ENCODE results near the gene EXOC3.
"Not testable (repeated sequence)": the region's sequence is repeated elsewhere in the genome, so short reads cannot be mapped to it uniquely, and the experiment has no call there.

EXOC3 gene

GRCh38 chr5:407801-408268, 35.1 kb upstream of the EXOC3 start:
- DNase-seq = no peak

DNA sequence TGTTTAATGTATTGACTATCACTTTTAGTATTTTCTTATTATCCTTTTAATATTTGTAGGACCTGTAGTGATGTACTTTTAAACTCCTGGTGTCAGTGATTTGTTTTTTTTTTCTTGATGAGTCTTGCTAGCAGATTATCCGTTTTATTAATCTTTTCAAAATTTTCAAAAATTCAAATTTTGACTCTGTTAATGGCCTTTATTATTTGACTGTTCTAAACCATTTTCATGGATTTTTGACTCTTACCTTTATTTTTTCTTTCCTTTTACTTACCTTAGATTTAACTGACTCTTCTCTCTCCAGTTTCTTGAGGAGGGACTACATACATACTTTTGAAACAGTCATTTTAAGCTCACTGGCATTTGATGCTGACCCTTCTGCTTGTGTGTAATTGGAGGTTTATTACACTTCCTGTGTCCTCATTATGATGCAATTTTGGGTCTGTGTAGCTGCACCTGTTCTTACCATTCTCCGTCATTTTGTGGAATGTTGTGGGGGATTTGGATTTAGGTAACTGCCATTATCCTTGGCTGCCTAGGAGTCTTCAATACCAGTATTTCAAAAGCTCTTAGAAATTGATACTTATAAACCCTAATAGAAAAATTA, 32.0 kb upstream of the EXOC3 start:
- no peak for DNase-seq

DNA sequence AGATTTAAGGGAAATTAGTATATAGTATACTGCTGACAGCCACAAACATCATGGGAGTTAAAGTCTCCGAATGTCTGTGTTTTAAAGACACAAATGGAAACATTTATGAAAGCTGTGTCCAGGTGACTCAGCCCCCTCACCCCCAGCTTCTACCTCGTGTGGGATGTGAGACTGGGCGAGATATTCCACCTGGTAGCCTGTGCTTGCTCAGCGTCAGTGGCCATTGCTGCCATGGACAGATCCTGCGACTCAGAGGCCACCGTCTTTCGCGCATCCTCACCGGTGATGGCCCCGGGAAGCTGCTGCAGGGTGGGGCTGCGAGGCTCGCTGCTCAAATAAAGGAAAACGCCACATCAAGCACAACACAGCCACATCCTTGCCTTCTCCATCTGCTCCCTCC, 31.2 kb upstream of the EXOC3 start:
- DNase-seq = no peak

- DNase-seq = not testable (repeated sequence)
Observed at GRCh38 chr5:414991-415927, 27.7 kb upstream of the EXOC3 start.

DNA sequence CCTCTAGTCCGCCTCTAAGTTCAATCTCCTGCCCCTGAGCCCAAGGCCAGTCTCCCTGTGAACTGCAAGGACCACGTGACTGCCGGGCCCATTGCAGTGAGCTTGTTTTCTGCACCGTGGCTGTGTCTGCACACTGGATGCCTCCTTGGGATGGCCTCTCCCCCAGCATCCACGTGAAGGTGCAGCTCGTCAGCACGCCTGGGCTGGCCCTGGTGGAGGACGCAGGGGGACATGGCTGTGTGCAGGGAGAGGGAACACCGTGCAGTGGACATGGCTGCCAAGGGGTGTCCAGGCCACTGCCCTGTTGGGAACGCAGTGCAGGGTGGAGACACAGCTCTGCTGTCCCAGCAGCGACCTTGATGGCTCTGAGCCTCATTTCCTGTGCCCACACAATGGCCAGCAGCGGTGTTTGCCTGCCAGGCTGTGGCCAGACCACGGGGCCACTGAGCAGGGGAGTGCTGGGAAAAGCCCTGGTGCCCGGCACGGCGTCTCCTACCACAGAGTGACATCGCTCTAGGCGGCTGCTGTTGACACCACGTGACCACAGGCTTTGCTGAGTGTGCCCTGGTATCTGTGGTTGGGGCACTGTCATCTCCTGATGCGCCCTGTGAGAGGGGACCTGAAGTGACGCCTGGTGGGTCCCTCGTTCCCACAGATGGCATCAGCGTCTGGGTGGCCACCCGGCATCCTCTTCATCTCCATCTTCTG, 26.9 kb upstream of the EXOC3 start:
- no peak for DNase-seq

GRCh38 chr5:416636-416960, 26.4 kb upstream of the EXOC3 start:
- DNase-seq = no peak

DNA sequence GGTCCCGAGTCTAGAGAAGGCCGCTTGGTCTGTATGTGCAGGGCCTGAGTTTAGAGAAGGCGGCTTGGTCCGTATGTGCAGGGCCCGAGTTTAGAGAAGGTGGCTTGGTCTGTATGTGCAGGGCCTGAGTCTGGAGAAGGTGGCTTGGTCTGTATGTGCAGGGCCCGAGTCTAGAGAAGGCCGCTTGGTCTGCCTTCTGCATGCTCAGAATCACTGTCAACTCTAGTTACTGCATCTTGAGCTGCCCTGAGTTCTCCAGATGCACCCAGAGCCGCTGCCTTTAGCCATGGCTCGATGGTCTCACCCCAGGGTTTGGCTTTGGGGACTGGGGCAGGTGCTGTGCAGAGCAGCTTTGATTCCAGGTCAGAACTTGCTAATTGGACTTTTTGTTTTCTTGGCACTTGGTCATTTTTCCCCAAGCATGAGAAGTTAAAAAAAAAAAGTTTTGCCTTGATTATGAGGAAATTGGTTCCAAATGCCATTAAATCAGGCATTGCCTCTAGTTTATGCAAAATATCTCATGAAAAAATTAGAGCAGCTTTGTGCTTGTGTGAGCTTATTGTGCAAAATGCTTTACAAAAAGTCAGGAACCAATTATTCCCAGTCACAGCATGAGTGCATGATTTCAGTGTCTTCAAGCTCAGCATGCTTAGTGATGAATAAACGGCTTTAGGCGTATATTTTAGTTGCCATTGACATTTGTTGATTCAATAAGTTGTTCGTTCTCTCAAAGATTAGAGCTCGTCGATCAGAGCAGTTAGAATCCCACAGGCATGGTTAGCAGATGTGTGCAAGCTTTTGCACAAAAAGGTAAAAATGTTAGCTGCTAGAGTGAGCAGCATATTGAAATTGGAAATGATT, 25.4 kb upstream of the EXOC3 start:
- no peak for DNase-seq

DNA sequence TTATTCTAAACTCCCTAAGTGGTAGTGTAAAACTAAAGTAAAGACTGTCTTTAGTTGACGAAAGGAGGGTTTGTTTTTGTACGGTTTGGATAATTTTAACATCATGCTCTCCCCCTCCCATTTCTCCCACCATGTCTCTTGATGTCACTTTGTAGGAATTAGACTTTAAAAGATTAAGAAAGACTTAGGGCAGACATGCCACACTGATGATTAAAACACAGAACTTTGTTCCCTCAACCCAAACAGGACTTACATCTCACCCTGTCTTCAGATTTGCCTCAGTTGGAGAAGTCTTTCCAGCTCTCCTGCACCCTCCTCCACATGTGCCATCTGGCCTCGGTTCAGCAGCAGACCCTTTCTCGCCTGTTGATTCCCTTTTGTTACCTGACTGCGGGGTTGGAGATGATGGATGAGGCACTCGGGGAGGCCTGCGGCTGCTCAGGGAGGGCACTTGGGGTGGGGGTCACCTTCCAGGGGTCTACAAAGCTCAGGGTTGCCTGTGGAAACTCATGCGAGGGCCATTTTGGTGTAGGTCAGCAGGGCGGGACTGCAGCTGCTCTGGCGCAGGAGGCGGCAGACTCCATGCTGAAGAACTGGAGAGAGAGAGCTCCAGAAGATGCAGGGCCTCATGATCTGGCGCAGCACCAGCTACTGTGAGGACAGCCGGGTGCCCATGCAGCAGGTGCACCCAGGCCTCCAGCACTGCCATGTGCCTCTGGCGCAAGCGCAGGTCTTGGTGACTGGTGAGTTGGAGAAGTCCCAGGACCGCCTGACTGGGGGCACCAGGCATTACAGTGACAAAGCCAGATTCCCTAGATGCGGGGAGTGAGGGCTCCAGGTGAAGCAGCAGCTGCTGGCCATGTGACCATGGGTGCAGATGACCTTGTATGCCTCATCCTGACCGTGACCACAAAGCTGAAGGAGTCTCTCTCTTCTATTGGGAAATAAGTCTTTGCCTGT, 24.5 kb upstream of the EXOC3 start:
- DNase-seq = no peak

DNA sequence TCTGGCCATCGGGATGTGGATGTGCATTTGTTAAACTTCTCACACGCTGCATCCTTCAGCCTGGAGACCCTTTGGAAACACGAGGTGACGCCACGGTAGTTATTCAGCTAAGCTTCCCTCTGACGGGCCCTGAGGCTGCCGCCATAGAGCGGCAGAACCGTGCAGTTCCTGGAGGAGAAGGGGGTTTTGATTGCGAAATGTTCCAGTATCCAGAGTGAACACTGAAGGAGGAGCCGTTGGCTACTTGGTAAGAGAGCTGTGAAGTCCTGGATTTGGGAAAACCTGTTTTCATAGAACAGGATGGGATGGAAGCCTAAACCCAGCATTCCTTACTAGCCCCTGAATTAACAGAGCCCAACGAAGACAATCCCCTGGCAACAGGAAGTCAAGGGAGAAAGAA, 23.0 kb upstream of the EXOC3 start:
- DNase-seq = no peak

- DNase-seq = no peak
Observed at GRCh38 chr5:420632-421286, 22.2 kb upstream of the EXOC3 start.

GRCh38 chr5:421287-421880, 21.6 kb upstream of the EXOC3 start:
- DNase-seq = no peak

GRCh38 chr5:421901-422300, 21.1 kb upstream of the EXOC3 start:
- no peak for DNase-seq

GRCh38 chr5:422323-423232, 20.4 kb upstream of the EXOC3 start:
- DNase-seq = no peak

DNA sequence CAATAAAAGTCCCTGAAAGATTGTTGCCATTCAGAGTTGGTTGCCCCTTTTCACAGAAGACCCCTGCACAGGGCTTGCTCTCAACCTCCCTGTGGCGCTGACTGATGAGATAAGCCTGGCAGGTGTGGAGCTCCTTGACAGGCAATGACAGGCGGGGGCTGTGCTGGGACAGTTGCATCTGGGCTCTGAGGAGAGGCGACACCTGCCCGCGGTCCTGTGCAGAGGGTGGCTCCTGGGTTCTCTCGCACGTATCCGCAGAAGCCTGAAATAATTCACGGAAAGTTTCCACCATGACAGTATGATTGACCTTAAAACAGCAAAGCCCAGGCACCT, 19.8 kb upstream of the EXOC3 start:
- no peak for DNase-seq

GRCh38 chr5:423626-424261, 19.2 kb upstream of the EXOC3 start:
- DNase-seq = no peak

DNA sequence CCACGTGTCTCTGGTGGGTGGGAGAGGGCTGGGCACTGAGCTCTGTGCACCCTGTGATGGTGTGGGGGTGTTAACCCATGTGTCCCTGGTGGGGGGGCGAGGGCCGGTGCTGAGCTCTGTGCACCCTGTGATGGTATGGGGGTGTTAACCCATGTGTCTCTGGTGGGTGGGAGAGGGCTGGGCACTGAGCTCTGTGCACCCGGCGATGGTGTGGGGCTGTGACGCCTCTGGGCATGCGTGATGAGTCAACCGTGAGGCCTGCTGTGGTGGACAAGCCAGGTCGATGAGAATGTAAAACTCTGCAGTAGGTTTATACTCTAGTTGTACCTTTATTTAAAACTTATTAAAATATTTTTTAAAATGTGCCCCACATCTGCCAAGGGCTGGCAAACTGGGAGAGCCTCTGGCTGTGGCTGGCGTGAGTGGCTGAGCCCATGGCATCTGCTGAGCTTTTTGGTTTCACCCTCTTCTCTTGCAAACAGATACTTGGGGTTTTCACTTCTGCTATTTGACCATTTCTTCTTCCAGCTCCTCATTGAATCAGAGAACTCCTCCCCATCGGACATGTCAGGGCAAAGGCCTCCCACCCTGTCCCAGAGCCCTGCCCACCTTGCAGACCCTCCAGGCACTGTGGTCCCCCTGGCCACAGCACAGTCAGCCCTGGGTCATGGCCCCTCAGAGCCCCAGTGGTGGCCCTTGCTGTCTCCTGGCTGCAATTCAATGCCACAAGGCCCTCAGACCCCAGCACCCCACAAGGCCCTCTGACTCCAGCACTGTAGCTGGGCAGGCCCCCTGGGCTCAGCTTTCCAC, 18.5 kb upstream of the EXOC3 start:
- DNase-seq = no peak

GRCh38 chr5:425714-426113, 17.3 kb upstream of the EXOC3 start:
- DNase-seq = no peak

DNA sequence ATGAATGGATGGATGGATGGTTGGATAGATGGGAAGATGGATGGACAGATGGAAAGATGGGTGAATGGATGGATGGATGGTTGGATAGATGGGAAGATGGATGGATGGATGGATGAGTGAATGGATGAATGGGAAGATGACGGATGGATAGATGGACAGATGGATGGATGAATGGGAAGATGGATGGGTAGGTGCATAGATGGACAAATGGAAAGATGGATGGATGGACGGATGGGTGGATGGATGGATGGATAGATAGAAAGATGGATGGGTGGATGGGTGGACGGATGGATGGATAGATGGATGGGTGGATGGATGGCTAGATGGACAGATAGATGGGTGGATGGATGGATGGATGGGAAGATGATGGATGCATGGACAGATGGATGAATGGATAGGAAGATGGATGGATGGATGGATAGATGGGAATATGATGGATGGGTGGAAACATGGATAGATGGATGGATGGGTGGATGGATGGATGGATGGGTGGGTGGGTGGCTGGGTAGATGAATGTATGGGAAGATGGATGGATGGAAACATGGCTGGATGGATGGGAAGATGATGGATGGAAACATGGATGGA, 16.5 kb upstream of the EXOC3 start:
- DNase-seq = no peak
